Thyroid gland (tissue), 4 donors: ENCODE data around the gene DIS3L2. TPM values are rescaled to one million over a fixed set of nuclear protein-coding genes. Genes with fewer than 3 reads are reported as not detected.
A peak's percentile ranks its signal among the peaks of the same experiment; 100 is the strongest.

Experiments
- DNase-seq, 2 donors: peaks; one replicate each; pipeline ENCODE4 v3.0.0-alpha.2; 2019
- H3K27ac ChIP-seq, 3 donors: fragments of 200-600 bp; sonication (generic); 1 replicate in 2 of 3; 2 replicates in 1 of 3; pipeline ENCODE4 v1.5.1; 2016 to 2019; ENCODE audit warnings: mild to moderate bottlenecking in 1 of 3, moderate library complexity in 1 of 3
- H3K27me3 ChIP-seq: fragments of 200-600 bp; sonication (generic); one replicate; pipeline ENCODE4 v1.5.1; 2019
- H3K36me3 ChIP-seq, 2 donors: fragments of 200-600 bp; sonication (generic); one replicate each; pipeline ENCODE4 v1.5.1; 2016 to 2019
- H3K4me1 ChIP-seq, 2 donors: fragments of 200-600 bp; sonication (generic); one replicate each; pipeline ENCODE4 v1.5.1; 2017 to 2019
- H3K4me3 ChIP-seq, 3 donors: fragments of 200-600 bp; sonication (generic); replicated peaks in 1 of 3; 1 replicate in 2 of 3; 2 replicates in 1 of 3; pipeline ENCODE4 v1.5.1; 2016; ENCODE audit warnings: mild to moderate bottlenecking in 1 of 3
- H3K9me3 ChIP-seq: fragments of 200-600 bp; sonication (generic); one replicate; pipeline ENCODE4 v1.5.1; 2017
- POLR2A ChIP-seq, 2 donors: fragments of 450-650 bp; IDR thresholded peaks; one replicate each; pipeline ENCODE4 v1.6.1; 2017; ENCODE audit warnings: antibody characterized with exemption in 2 of 2, mild to moderate bottlenecking in 2 of 2, moderate library complexity in 1 of 2
- WGBS, 2 donors: methylation state at CpG; one replicate each; pipeline ENCODE4 v1.1.5; 2017; 5-methylcytosine and 5-hydroxymethylcytosine counted together
- intact Hi-C: fragments of 100-400 bp; cut with DNase I; formaldehyde crosslinking; loops from one replicate; pipeline ENCODE4 v1.15.1; 2023
- total RNA-seq, 4 donors: library from RNA; depleted of rRNA; stranded (reverse); fragments of >200 nt; gene quantifications; one replicate each; pipeline ENCODE4 v1.2.3, GENCODE V29; 2016
- TF ChIP-seq, protein P1 (sequence below), 6 experiments: fragments of 200-600 bp in 3 of 6; fragments of 450-650 bp in 3 of 6; sonication (generic) in 3 of 6; IDR thresholded peaks; one replicate each; pipeline ENCODE4 v1.5.1; 2016 to 2019; ENCODE audit warnings: antibody characterized with exemption in 6 of 6, mild to moderate bottlenecking in 2 of 6, inconsistent platforms in 1 of 6, moderate library complexity in 1 of 6

DIS3L2 gene
- total RNA-seq, 4 donors from 2014 or later: 42.2 to 68.7 (median 50.3) TPM

- intact Hi-C loops: no loop called here
- no peaks in the 10 kb centered on the region for H3K36me3 ChIP-seq
- H3K9me3 ChIP-seq: no peaks in the 10 kb centered on the region
- no peak for DNase-seq
- 86 to 88% methylated on average over 2 of the region's 2 CpGs for WGBS, 2 donors
- no peak overlapping the region for H3K27ac ChIP-seq
- no peaks in the 10 kb centered on the region for H3K27me3 ChIP-seq
- no peak overlapping the region for H3K4me3 ChIP-seq
- H3K4me1 ChIP-seq: no peaks in the 10 kb centered on the region
- TF ChIP-seq, protein P1, sequence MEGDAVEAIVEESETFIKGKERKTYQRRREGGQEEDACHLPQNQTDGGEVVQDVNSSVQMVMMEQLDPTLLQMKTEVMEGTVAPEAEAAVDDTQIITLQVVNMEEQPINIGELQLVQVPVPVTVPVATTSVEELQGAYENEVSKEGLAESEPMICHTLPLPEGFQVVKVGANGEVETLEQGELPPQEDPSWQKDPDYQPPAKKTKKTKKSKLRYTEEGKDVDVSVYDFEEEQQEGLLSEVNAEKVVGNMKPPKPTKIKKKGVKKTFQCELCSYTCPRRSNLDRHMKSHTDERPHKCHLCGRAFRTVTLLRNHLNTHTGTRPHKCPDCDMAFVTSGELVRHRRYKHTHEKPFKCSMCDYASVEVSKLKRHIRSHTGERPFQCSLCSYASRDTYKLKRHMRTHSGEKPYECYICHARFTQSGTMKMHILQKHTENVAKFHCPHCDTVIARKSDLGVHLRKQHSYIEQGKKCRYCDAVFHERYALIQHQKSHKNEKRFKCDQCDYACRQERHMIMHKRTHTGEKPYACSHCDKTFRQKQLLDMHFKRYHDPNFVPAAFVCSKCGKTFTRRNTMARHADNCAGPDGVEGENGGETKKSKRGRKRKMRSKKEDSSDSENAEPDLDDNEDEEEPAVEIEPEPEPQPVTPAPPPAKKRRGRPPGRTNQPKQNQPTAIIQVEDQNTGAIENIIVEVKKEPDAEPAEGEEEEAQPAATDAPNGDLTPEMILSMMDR (IDR thresholded peaks at IDR 0.05): no peak
Observed at GRCh38 chr2:232183279-232183678, 221.8 kb downstream of the DIS3L2 start.

GRCh38 chr2:232184346-232184745, 222.8 kb downstream of the DIS3L2 start:
- DNase-seq: peak; percentile 14 to 17
- no peaks in the 10 kb centered on the region for H3K4me1 ChIP-seq
- H3K27me3 ChIP-seq: no peaks in the 10 kb centered on the region
- no peak overlapping the region for H3K4me3 ChIP-seq
- intact Hi-C loops: no loop called here
- H3K9me3 ChIP-seq: no peaks in the 10 kb centered on the region
- WGBS, 2 donors: 94% methylated on average over 6 of the region's 6 CpGs
- no peak overlapping the region for H3K27ac ChIP-seq
- no peaks in the 10 kb centered on the region for H3K36me3 ChIP-seq
- TF ChIP-seq, protein P1 (IDR thresholded peaks at IDR 0.05): no peak
- TF ChIP-seq POLR2A (IDR thresholded peaks at IDR 0.05): no peak

GRCh38 chr2:232190796-232191195, 229.3 kb downstream of the DIS3L2 start:
- 93 to 96% methylated on average over 2 of the region's 2 CpGs for WGBS, 2 donors
- TF ChIP-seq POLR2A (IDR thresholded peaks at IDR 0.05): no peak
- TF ChIP-seq, protein P1 (IDR thresholded peaks at IDR 0.05): no peak

GRCh38 chr2:232195487-232195886, 234.0 kb downstream of the DIS3L2 start:
- TF ChIP-seq, protein P1 (IDR thresholded peaks at IDR 0.05): no peak
- TF ChIP-seq POLR2A (IDR thresholded peaks at IDR 0.05): no peak
- Histone ChIP-seq H3K27ac (no peak overlapping the region), H3K9me3 (no peaks in the 10 kb centered on the region), H3K36me3 (no peaks in the 10 kb centered on the region), H3K4me3 (no peak overlapping the region), H3K4me1 (no peaks in the 10 kb centered on the region), H3K27me3 (no peaks in the 10 kb centered on the region)
- 88 to 100% methylated on average over 1 of the region's 1 CpG for WGBS, 2 donors
- intact Hi-C loops: no loop called here
- no peak for DNase-seq

More at GRCh38 chr2:232190796-232191195, 229.3 kb downstream of the DIS3L2 start:
- no peak overlapping the region for H3K4me3 ChIP-seq
- H3K27me3 ChIP-seq: no peaks in the 10 kb centered on the region
- H3K36me3 ChIP-seq: no peaks in the 10 kb centered on the region
- no peaks in the 10 kb centered on the region for H3K9me3 ChIP-seq
- no peak overlapping the region for H3K27ac ChIP-seq
- intact Hi-C loops: no loop called here
- H3K4me1 ChIP-seq: no peaks in the 10 kb centered on the region
- DNase-seq: no peak

- H3K9me3 ChIP-seq: no peaks in the 10 kb centered on the region
- no peak overlapping the region for H3K4me3 ChIP-seq
- H3K4me1 ChIP-seq: no peaks in the 10 kb centered on the region
- H3K27ac ChIP-seq: no peak overlapping the region
- TF ChIP-seq, protein P1 (IDR thresholded peaks at IDR 0.05): no peak
- TF ChIP-seq POLR2A (IDR thresholded peaks at IDR 0.05): no peak
- no peaks in the 10 kb centered on the region for H3K27me3 ChIP-seq
- no peaks in the 10 kb centered on the region for H3K36me3 ChIP-seq
- intact Hi-C loops: no loop called here
- no peak for DNase-seq
Observed at GRCh38 chr2:232196802-232197201, 235.3 kb downstream of the DIS3L2 start.
